Measurements from ENCODE around the gene ALDOA.
A peak's percentile ranks its signal among the peaks of the same experiment; 100 is the strongest.

Gene ALDOA

GRCh38 chr16:30088237-30088831 is 22.8 kb downstream of the ALDOA start:
- H3K4me3 ChIP-seq (ENCODE audit: low read length) = no peak overlapping the region
- peaks cover 34% of the 10 kb centered on the region for H3K4me1 ChIP-seq (ENCODE audit: control insufficient read depth, low read length)
- H4K20me1 ChIP-seq (ENCODE audit: control insufficient read depth, insufficient read depth, low read depth, low read length) = no peaks in the 10 kb centered on the region
- H3K27me3 ChIP-seq (ENCODE audit: control insufficient read depth, low read length) = no peaks in the 10 kb centered on the region
- H3K27ac ChIP-seq (ENCODE audit: low read depth, low read length) = no peak overlapping the region
- H3F3A ChIP-seq (ENCODE audit: control insufficient read depth, insufficient read depth) = peaks cover 11% of the 10 kb centered on the region; the same call in 1 of the 2 replicates
- TF ChIP-seq EZH2phosphoT487 (IDR thresholded peaks at IDR 0.05; ENCODE audit: borderline replicate concordance, low read length) = no peak
- no peak for TF ChIP-seq CTCF (IDR thresholded peaks at IDR 0.05; ENCODE audit: low read depth, low read length, poor library complexity, severe bottlenecking)
- H3K79me2 ChIP-seq (ENCODE audit: control insufficient read depth, low read length) = no peaks in the 10 kb centered on the region
- no peaks in the 10 kb centered on the region for H3K9me2 ChIP-seq (replicated peaks; ENCODE audit: control insufficient read depth, low read length)
- H3K4me2 ChIP-seq (ENCODE audit: low read length) = no peak overlapping the region
- H3K36me3 ChIP-seq (ENCODE audit: control insufficient read depth, low read length) = peaks cover 22% of the 10 kb centered on the region
- H3K9me3 ChIP-seq (ENCODE audit: control insufficient read depth, insufficient read depth, low read length) = no peaks in the 10 kb centered on the region

GRCh38 chr16:30088832-30089624 is 23.5 kb downstream of the ALDOA start:
- Histone ChIP-seq H3K27ac (ENCODE audit: low read depth, low read length) (no peak overlapping the region), H3K9me2 (replicated peaks; ENCODE audit: control insufficient read depth, low read length) (no peaks in the 10 kb centered on the region), H3K9me3 (ENCODE audit: control insufficient read depth, insufficient read depth, low read length) (no peaks in the 10 kb centered on the region), H3F3A (ENCODE audit: control insufficient read depth, insufficient read depth) (peaks cover 14% of the 10 kb centered on the region), H3K4me2 (ENCODE audit: low read length) (no peak overlapping the region), H3K4me3 (ENCODE audit: low read length) (no peak overlapping the region), H3K36me3 (ENCODE audit: control insufficient read depth, low read length) (peaks cover 18% of the 10 kb centered on the region), H4K20me1 (ENCODE audit: control insufficient read depth, insufficient read depth, low read depth, low read length) (no peaks in the 10 kb centered on the region), H3K4me1 (ENCODE audit: control insufficient read depth, low read length) (peaks cover 38% of the 10 kb centered on the region), H3K79me2 (ENCODE audit: control insufficient read depth, low read length) (no peaks in the 10 kb centered on the region), H3K27me3 (ENCODE audit: control insufficient read depth, low read length) (no peaks in the 10 kb centered on the region)
- TF ChIP-seq EZH2phosphoT487 (IDR thresholded peaks at IDR 0.05; ENCODE audit: borderline replicate concordance, low read length) (no peak), CTCF (IDR thresholded peaks at IDR 0.05; ENCODE audit: low read depth, low read length, poor library complexity, severe bottlenecking) (no peak)

GRCh38 chr16:30090610-30091331 is 25.2 kb downstream of the ALDOA start:
- Histone ChIP-seq H3F3A (ENCODE audit: control insufficient read depth, insufficient read depth) (peaks cover 19% of the 10 kb centered on the region), H3K36me3 (ENCODE audit: control insufficient read depth, low read length) (peaks cover 3% of the 10 kb centered on the region), H3K4me3 (ENCODE audit: low read length) (peak overlapping the region; percentile 75; the same call in 1 of the 2 replicates), H4K20me1 (ENCODE audit: control insufficient read depth, insufficient read depth, low read depth, low read length) (no peaks in the 10 kb centered on the region), H3K9me2 (replicated peaks; ENCODE audit: control insufficient read depth, low read length) (no peaks in the 10 kb centered on the region), H3K27ac (ENCODE audit: low read depth, low read length) (no peak overlapping the region), H3K9me3 (ENCODE audit: control insufficient read depth, insufficient read depth, low read length) (no peaks in the 10 kb centered on the region), H3K4me2 (ENCODE audit: low read length) (peak overlapping the region; percentile 76), H3K79me2 (ENCODE audit: control insufficient read depth, low read length) (no peaks in the 10 kb centered on the region), H3K4me1 (ENCODE audit: control insufficient read depth, low read length) (peaks cover 53% of the 10 kb centered on the region), H3K27me3 (ENCODE audit: control insufficient read depth, low read length) (no peaks in the 10 kb centered on the region)
- TF ChIP-seq EZH2phosphoT487 (IDR thresholded peaks at IDR 0.05; ENCODE audit: borderline replicate concordance, low read length) = no peak
- no peak for TF ChIP-seq CTCF (IDR thresholded peaks at IDR 0.05; ENCODE audit: low read depth, low read length, poor library complexity, severe bottlenecking)

All from DOHH2 (cell line).